Mononuclear cell (primary cell): ENCODE results near the gene GPR39. TPM values are rescaled to one million over a fixed set of nuclear protein-coding genes. Genes with fewer than 3 reads are reported as not detected.

Source experiments
- H3K27me3 ChIP-seq: 2 replicates; pipeline ENCODE4 v1.6.0; 2011; ENCODE audit warnings: low read length, control low read depth; ENCODE audit not compliant: insufficient read depth
- H3K4me1 ChIP-seq: 2 replicates; pipeline ENCODE4 v1.5.1; 2011; ENCODE audit warnings: mild to moderate bottlenecking, low read length, control low read depth; ENCODE audit not compliant: insufficient read depth
- H3K4me3 ChIP-seq: 2 replicates; pipeline ENCODE4 v1.5.1; 2011; ENCODE audit warnings: mild to moderate bottlenecking, low read length, moderate library complexity
- H3K9me3 ChIP-seq: 2 replicates; pipeline ENCODE4 v1.5.1; 2011; ENCODE audit warnings: low read depth, mild to moderate bottlenecking, control low read depth, low read length
- total RNA-seq: library from RNA; depleted of rRNA; stranded (reverse); fragments of >200 nt; gene quantifications from one replicate; pipeline ENCODE4 v1.2.3, GENCODE V29; 2012

GPR39 gene
- total RNA-seq: not detected

DNA sequence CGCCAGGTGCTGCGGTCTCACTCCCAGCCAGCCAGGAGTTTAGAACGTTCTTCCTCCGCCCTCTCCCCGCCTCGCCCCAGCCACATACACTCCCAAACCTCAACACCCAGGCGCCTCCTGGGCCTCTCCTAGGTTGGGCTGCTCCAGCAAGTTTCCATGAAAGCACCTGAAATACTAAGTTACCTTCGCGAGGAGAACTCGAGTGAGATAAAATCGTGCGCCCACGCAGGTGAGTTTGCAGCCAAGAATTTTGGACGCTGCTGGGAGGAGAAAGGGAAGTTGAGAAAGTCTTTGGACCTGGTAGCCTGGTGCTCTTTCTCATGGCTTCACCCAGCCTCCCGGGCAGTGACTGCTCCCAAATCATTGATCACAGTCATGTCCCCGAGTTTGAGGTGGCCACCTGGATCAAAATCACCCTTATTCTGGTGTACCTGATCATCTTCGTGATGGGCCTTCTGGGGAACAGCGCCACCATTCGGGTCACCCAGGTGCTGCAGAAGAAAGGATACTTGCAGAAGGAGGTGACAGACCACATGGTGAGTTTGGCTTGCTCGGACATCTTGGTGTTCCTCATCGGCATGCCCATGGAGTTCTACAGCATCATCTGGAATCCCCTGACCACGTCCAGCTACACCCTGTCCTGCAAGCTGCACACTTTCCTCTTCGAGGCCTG is at the start of gene GPR39:
Gene GPR39, plus strand, starts transcription at position 83 of the 673 bp plus-strand sequence.
- Histone ChIP-seq H3K4me1 (no peaks in the 10 kb centered on the region), H3K9me3 (no peaks in the 10 kb centered on the region), H3K27me3 (peaks cover 15% of the 10 kb centered on the region), H3K4me3 (no peak within 1 kb of the TSS)

DNA sequence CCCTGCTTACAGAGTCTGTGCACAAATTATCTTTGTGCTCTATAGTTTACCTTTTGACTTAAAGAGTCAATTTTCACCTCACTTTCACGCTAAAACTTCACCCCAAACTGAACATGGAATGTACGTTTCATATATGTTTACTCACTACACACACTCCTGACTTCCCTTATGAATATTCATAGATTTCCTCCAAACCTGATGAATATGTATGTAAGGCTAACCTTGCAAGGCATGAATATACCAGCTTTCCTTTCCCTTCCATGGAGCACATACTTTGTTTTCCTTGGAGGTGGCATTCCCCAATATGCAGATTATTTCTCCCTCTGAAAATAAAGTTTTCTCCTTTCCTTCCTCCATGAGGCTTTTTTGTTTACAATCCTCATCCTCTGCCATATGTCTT is 48.4 kb upstream of the GPR39 start:
- Histone ChIP-seq H3K27me3 (no peaks in the 10 kb centered on the region), H3K4me1 (peaks cover 11% of the 10 kb centered on the region), H3K4me3 (no peak overlapping the region), H3K9me3 (no peaks in the 10 kb centered on the region)

DNA sequence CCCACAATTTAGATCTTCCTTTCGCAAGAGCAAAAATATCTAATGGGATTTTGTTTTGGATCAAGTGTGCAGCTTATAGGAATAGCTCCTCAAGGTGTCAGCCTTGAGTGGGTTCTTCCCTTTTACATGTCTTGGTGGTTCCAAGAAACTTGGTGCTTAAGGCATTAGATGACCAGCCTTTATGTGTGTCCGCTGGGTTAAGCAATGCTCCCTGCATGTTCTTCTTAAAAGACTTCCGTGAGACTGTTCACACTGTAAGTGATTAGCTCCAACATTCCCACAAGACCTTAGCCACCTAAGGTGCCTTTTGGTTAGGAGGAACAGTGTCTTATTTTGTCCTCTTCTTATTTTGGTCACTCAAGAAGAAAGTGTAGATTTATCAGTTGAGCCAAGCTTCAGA is 44.3 kb upstream of the GPR39 start:
- H3K27me3 ChIP-seq: no peaks in the 10 kb centered on the region
- no peak overlapping the region for H3K4me3 ChIP-seq
- H3K9me3 ChIP-seq: no peaks in the 10 kb centered on the region
- H3K4me1 ChIP-seq: peaks cover 30% of the 10 kb centered on the region

DNA sequence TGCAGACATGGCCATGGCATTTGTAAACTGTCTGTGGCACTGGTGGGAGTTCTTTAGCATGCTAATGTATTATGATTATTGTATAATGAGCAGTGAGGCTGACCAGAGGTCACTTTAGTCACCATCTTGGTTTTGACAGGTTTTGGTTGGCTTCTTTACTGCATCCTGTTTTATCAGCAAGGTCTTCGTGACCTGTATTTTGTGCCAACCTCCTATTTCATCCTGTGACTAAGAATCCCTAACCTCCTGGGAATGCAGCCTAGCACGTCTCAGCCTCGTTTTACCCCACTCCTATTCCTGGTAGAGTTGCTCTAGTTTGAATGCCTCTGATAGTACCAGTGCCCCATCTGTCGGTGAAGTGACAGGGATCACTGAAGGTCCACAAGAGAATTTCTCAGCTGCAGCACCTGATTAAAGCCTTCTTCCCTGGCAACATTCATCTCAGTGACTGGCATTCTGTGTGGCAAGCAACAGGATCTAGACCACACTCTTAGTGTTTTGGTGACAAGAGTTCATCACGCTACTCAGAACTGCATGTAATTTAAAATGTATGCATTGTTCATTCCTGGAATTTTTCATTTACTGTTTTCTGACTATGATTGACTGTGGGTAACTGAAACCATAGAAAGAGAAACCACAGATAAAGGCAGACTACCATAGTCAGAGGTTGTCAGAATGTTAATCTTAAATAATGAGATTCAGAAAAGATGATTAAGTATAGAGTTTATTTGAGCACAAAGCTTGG is 43.0 kb upstream of the GPR39 start:
- Histone ChIP-seq H3K27me3 (no peaks in the 10 kb centered on the region), H3K4me3 (no peak overlapping the region), H3K9me3 (no peaks in the 10 kb centered on the region), H3K4me1 (peaks cover 30% of the 10 kb centered on the region)

DNA sequence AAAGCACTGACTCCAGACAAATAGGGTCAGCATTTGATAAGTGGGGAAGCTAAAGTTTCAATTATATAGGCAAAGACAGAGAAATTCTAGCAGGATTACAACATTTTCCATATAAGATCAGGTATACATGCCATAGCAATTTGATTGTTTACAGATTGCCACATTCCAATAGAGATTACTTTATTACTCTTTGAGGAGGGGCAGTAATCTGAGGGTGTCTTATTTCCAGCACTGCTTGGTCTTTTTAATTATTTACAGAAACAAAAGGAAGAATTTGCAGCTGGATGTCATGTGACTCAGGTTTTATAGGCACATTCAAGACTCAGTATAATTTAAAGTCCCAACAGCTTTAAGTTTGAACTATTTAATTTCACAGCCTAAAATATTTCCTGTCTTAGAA is 42.5 kb upstream of the GPR39 start:
- peaks cover 30% of the 10 kb centered on the region for H3K4me1 ChIP-seq
- H3K4me3 ChIP-seq: no peak overlapping the region
- H3K27me3 ChIP-seq: no peaks in the 10 kb centered on the region
- no peaks in the 10 kb centered on the region for H3K9me3 ChIP-seq

DNA sequence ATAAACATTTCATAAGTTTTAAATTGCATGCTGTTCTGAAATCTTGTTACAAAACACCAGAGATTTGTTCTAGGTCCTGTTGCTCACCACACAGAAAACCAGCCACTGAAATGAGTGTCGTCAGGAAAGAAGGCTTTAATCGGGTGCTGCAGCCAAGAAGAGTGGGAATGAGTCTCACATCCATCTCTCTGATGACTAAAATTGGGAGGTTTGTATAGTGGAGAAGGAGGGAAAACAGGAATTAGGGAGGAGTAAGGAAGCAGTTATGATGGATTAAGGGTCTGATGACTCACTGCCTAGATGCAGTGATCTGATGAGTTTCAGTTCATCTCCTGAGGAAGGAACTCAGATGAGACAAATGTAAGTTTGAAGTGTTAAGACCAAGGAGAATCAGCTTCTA is 42.1 kb upstream of the GPR39 start:
- Histone ChIP-seq H3K4me3 (no peak overlapping the region), H3K4me1 (peaks cover 30% of the 10 kb centered on the region), H3K9me3 (no peaks in the 10 kb centered on the region), H3K27me3 (no peaks in the 10 kb centered on the region)

DNA sequence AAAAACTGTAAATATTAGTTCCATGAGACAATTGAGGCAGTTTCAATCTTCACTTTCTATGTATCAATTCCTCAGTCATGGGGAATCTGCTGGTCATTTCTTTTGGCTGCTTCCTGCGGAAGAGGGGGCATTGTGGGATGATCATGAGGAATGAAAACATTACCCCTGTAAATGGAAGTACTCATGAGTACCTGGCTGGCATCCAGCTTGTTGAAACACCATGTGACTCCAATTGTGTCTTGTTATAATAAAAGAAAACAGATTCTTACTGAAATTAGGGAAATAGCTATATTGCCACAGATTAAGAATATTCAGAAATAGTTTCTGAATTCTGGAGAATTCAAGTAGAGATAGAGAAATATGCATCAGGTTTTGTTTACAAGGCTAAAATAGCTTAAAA is 41.6 kb upstream of the GPR39 start:
- Histone ChIP-seq H3K27me3 (no peaks in the 10 kb centered on the region), H3K4me3 (no peak overlapping the region), H3K9me3 (no peaks in the 10 kb centered on the region), H3K4me1 (peaks cover 30% of the 10 kb centered on the region)

DNA sequence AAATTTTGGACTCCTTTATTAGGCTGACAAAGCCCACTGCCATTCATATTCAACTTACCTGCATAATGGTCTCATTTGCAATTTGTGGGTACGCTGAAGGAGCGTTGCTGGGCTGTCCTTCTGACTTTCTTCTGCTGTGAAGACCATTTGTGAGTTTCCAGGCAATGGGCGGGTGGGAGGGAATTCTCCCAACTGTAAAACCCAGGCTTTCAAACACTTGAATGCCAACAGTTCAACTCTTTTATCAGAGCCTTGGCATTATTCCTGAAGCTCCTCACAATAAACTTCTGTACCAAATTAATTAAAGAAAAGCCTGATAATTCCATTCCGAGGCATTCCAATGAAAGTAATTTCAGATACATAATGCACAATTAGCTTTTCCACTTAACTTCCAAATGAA is 35.2 kb upstream of the GPR39 start:
- Histone ChIP-seq H3K4me3 (no peak overlapping the region), H3K9me3 (no peaks in the 10 kb centered on the region), H3K27me3 (no peaks in the 10 kb centered on the region), H3K4me1 (peaks cover 19% of the 10 kb centered on the region)

DNA sequence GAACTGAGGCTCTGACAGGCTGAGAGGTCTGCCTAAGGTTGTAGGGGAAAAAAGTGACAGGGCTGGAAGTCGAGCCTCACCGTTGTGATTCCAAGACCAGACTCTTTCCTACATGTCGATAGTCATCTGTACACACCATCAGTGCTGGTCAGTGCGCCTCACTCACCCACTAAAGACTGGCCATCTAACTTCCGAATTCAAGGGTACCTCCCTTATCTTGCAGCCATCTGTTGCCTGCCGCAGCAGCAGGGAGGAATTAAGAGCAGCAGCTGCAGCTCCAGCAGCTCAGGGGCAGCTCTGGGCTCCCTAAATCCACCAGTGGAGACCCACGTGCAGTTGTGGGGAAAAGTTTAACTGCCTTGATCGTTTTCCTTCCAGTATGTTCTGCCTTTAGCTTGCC is 32.6 kb upstream of the GPR39 start:
- Histone ChIP-seq H3K4me1 (peaks cover 19% of the 10 kb centered on the region), H3K4me3 (no peak overlapping the region), H3K27me3 (no peaks in the 10 kb centered on the region), H3K9me3 (no peaks in the 10 kb centered on the region)

DNA sequence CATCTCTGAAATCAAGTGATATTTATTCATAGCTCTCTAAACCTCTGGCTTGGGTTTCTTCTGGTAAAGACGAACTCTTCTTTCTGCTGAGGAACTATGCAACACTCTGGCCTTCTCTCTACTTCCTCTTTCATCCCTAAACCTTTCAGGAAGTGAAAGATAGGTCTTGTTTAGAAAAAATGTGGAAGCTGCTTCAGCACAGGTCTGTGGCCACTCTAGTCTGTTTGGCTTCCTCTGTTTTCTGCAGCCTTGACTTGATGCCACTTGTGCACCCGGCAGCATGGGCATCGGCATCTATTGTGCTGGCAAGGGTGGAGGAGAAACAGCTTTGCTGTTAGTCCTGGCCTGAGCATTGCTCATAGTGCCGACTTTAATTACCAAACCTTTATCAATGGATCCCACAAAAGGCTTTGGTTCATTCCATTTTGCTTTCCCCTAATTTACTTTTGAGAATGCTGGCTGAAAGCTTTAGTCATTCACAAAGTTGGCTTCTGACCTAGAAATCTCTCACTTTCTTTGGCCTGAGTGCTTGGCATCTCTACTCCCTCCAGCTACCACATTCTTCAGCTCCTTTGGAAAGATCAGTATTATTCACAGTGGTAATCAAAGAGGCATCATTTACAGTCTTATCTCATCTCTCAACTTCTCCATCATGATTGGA is 32.0 kb upstream of the GPR39 start:
- Histone ChIP-seq H3K4me3 (no peak overlapping the region), H3K27me3 (no peaks in the 10 kb centered on the region), H3K4me1 (peaks cover 19% of the 10 kb centered on the region), H3K9me3 (no peaks in the 10 kb centered on the region)

DNA sequence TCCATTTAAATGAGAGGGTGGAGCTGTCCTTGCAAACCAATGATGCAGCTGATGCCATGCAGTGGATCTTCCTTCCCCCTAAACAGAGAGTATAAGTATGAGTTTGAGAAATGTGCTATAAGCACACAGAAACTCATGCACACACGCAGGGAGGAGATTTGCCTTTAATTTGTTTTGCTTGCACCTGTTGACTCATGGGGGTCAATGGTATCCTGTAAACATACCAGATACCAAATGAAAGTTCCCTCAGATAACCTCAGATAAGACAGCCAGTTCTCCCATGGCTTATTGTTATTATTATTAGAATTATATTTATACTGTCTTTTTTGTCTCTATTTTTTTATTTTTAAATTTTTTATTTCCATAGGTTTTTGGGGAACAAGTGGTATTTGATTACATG is 29.5 kb upstream of the GPR39 start:
- Histone ChIP-seq H3K4me1 (peaks cover 19% of the 10 kb centered on the region), H3K4me3 (no peak overlapping the region), H3K9me3 (no peaks in the 10 kb centered on the region), H3K27me3 (no peaks in the 10 kb centered on the region)

DNA sequence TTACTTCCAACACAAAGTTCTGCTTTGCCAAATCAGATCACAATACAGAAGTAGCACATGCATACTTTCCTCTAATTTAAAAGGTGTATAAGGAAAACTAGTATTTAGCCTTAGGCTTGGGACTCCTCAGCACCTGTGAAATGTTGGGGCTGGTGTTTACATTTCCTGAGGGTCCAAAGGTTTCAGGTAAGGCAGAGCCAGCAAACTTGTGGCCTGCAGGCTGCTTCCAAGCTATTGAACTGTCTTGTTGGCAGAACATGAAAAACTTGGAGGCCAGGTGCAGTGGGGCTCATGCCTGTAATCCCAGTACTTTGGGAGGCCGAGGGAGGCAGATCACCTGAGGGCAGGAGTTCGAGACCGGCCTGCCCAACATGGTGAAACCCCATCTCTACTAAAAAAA is 26.5 kb upstream of the GPR39 start:
- Histone ChIP-seq H3K4me3 (no peak overlapping the region), H3K27me3 (no peaks in the 10 kb centered on the region)

DNA sequence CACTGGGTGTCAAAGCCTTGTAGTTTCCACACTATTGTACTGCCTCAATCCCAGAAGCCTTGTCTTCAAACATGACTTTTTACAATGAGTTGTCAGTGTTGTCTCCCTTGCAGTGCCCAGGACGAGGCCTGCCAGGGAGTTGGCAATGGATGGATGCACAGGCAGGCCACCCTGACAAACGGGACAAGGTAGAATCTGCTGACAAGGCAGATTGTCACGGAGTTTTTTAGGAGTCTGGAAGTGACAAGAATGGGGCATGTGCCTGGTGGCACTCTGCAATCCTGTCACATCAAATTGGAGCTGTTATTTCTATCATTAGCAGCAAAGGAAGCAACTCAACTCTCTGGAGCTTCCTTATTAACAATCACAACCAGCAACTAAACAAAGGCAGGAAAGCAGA is 25.2 kb upstream of the GPR39 start:
- Histone ChIP-seq H3K27me3 (no peaks in the 10 kb centered on the region), H3K9me3 (no peaks in the 10 kb centered on the region), H3K4me3 (no peak overlapping the region), H3K4me1 (no peaks in the 10 kb centered on the region)

More for the DNA sequence above, 26.5 kb upstream of the GPR39 start:
- no peaks in the 10 kb centered on the region for H3K9me3 ChIP-seq
- peaks cover 3% of the 10 kb centered on the region for H3K4me1 ChIP-seq

DNA sequence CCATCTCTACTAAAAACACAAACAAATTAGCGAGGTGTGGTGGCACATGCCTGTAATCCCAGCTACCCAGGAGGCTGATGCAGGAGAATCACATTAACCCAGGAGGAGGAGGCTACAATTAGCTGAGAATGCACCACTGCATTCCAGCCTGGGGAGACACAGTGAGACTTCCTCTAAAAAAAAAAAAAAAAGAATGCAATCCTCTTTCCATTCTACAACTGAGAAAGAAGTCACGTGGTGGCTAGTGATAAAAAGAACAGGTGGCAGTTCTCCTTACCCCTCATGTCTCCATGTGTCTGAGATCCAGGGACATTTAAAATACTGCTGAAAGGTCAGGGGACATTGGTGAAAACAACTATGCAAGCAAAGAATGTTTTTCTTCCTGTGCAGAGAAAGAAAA is 24.4 kb upstream of the GPR39 start:
- no peaks in the 10 kb centered on the region for H3K27me3 ChIP-seq
- H3K4me1 ChIP-seq: no peaks in the 10 kb centered on the region
- H3K9me3 ChIP-seq: no peaks in the 10 kb centered on the region
- H3K4me3 ChIP-seq: no peak overlapping the region

DNA sequence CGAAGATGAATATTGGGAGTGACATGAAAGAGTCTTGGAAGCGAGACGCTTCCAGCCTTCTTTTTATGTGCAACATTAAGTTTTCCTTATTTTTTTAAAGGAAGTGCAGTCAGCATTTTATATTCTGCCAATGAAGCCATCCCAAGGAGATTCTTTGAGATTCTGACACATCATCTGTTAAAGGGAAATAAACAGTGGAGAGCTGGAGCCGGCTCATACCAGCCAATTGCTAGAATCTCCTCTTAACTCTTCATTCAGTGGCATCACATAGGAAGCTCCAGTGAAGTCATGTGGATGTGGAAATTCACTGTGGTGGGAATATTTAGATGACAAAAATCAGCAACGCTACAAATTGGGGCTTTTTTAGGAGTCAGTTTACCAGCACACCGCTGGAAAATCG is 23.7 kb upstream of the GPR39 start:
- Histone ChIP-seq H3K4me3 (no peak overlapping the region), H3K9me3 (no peaks in the 10 kb centered on the region), H3K4me1 (no peaks in the 10 kb centered on the region), H3K27me3 (no peaks in the 10 kb centered on the region)
